DOHH2 (cell line): ENCODE measurements around the gene RALA.

ENCODE experiments used
- CTCF ChIP-seq: fragments of 200-600 bp; sonication (generic); IDR thresholded peaks from one replicate; pipeline ENCODE4 v1.5.1; 2014; ENCODE audit warnings: antibody characterized with exemption, mild to moderate bottlenecking, low read depth, low read length; ENCODE audit not compliant: poor library complexity, severe bottlenecking
- EZH2phosphoT487 ChIP-seq: fragments of 200-600 bp; sonication (generic); IDR thresholded peaks from 2 replicates; pipeline ENCODE4 v1.6.1; 2017; ENCODE audit warnings: borderline replicate concordance, mild to moderate bottlenecking, antibody characterized with exemption, low read length, moderate library complexity, mixed read lengths

- no peak for TF ChIP-seq CTCF
- TF ChIP-seq EZH2phosphoT487: no peak
Measured at GRCh38 chr7:39647816-39648215, 24.4 kb downstream of the RALA start.
